SK-N-SH (cell line): ENCODE measurements around the gene SDK1.

Experiments
- FOXM1 ChIP-seq: IDR thresholded peaks from 2 replicates; pipeline ENCODE4 v1.4.0; 2012; ENCODE audit warnings: low read depth, mild to moderate bottlenecking
- JUND ChIP-seq: IDR thresholded peaks from 2 replicates; pipeline ENCODE4 v1.4.0; 2012
- POLR2AphosphoS5 ChIP-seq: IDR thresholded peaks from 2 replicates; pipeline ENCODE4 v1.6.1; 2012; ENCODE audit warnings: low read depth, low read length
- YY1 ChIP-seq: IDR thresholded peaks from 2 replicates; pipeline ENCODE4 v1.4.0; 2012; ENCODE audit warnings: low read depth, mild to moderate bottlenecking
- TF ChIP-seq, protein P1 (sequence below): fragments of 200-600 bp; sonication (generic); IDR thresholded peaks from 2 replicates; pipeline ENCODE4 v1.6.1; 2017; ENCODE audit warnings: antibody characterized with exemption, mild to moderate bottlenecking, moderate library complexity

- TF ChIP-seq, protein P1, sequence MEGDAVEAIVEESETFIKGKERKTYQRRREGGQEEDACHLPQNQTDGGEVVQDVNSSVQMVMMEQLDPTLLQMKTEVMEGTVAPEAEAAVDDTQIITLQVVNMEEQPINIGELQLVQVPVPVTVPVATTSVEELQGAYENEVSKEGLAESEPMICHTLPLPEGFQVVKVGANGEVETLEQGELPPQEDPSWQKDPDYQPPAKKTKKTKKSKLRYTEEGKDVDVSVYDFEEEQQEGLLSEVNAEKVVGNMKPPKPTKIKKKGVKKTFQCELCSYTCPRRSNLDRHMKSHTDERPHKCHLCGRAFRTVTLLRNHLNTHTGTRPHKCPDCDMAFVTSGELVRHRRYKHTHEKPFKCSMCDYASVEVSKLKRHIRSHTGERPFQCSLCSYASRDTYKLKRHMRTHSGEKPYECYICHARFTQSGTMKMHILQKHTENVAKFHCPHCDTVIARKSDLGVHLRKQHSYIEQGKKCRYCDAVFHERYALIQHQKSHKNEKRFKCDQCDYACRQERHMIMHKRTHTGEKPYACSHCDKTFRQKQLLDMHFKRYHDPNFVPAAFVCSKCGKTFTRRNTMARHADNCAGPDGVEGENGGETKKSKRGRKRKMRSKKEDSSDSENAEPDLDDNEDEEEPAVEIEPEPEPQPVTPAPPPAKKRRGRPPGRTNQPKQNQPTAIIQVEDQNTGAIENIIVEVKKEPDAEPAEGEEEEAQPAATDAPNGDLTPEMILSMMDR: no peak
- TF ChIP-seq YY1 (no peak), FOXM1 (no peak), JUND (no peak), POLR2AphosphoS5 (no peak)
These were observed 21.8 kb upstream of the SDK1 start for GRCh38 chr7:3279147-3279818.
